22Rv1 (cell line): Measurements from ENCODE around the gene AHSA1.

Experiments
- CTCF ChIP-seq: fragments of 450-650 bp; IDR thresholded peaks from 2 replicates; pipeline ENCODE4 v1.5.1; 2017; ENCODE audit warnings: mild to moderate bottlenecking
- ZFX ChIP-seq: fragments of 450-650 bp; IDR thresholded peaks from 2 replicates; pipeline ENCODE4 v1.6.1; 2017; ENCODE audit warnings: antibody characterized with exemption, borderline replicate concordance

GRCh38 chr14:77424862-77425261 lies 33.0 kb upstream of the AHSA1 start:
- no peak for TF ChIP-seq ZFX
- no peak for TF ChIP-seq CTCF
